T1000 (cell line): Measurements from ENCODE around the gene HSD17B2.
"Not testable (repeated sequence)": the region's sequence is repeated elsewhere in the genome, so short reads cannot be mapped to it uniquely, and the experiment has no call there.

Source experiments
- DNase-seq: peaks from one replicate; lab custom pipeline; 2025; ENCODE audit warnings: mixed read lengths; lab: John Stamatoyannopoulos, UW

The HSD17B2 gene

DNA sequence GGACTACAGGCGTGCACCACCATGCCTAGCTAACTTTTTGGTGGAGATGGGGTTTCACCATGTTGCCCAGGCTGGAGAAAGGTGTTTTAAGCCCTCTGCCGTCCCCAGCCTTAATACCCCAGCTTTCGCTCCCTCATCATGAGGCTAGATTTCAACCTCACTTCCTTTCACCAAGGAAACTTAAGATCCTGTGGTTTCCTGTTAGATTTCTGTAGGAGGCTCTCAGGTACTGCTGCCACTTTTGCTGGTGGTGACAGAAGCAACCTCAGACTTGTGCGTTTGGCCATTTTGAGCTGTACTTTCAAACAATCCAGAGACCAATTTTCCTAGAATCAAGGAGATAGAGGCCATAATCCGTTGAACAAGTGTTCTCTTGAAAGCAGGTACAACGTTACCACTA lies 98.7 kb downstream of the HSD17B2 start:
- DNase-seq: no peak

DNA sequence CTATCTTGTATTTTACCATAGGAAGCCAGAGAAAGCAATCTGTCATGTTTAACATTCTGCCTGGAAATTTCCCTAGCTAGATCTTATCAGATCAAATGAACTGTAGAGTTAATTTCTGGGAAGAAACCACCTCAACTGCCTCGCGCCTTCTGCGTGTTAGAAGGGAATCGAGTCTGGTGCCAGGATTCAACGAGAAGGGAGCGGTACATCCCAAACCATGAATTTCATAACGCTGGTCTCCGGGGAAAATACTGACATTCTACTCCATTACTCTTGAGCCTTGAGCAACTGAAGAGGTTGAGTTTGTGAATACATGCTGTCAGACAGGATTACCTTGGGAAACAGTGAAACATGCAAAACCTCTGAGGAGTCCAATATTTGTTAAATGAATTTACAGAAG lies 99.8 kb downstream of the HSD17B2 start:
- DNase-seq: no peak

- no peak for DNase-seq
Observed at GRCh38 chr16:82135844-82136243, 100.8 kb downstream of the HSD17B2 start.

DNA sequence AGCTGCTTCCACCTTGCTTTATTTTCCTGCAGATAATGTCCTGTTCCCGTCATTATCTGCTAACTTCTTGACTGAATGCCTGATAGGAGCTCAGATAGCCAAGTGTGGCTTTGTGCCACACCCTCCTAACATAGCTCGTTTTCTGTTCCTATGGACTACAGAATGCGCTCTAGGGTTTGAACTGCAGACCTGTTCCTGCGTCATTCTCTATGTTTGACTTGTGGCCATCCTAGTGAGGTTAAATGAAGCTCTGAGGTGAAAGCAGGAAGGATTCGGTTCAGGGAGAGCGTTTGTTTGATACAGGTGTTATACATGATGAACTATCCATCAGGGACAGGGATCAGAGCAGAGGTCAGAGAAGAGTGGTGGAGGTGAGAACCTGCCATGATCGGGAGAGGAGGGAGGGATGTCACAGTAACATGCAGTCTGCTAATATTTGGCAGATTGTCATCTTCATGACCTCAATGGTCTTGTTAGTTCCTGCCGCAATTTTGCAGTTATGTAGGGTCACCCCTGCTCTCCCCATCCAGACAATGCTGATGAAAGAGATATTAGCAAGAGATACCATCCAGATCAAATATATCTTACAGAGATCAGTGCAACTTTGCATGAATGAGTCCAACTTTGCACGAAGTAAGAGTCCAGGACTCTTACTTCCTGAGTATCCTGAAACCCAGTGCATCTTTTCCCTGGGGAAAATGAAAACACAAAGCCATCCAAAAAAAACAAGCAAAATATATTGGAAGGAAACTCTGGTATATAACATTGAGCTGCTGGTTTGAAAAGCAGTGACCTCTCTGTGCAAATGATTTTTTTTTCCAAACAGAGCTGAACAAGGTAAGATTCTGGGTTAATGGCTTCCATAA lies 102.1 kb downstream of the HSD17B2 start:
- DNase-seq: no peak

DNA sequence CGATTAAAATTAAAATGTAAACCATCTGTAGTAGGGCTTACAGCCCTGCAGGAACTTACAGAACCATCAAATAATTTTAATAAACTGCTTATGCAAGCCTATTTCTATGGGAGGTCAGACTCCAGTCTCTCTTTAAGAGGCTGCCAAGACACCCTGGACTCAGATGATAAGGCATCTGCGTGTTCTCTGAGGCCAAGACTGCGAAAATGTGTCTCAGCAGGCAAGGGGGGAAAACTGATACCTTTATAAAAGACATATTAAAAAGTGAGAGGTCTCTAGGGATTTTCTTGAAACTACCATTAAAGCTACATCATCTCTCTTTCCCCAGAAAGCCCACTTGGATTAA lies 102.7 kb downstream of the HSD17B2 start:
- no peak for DNase-seq

DNA sequence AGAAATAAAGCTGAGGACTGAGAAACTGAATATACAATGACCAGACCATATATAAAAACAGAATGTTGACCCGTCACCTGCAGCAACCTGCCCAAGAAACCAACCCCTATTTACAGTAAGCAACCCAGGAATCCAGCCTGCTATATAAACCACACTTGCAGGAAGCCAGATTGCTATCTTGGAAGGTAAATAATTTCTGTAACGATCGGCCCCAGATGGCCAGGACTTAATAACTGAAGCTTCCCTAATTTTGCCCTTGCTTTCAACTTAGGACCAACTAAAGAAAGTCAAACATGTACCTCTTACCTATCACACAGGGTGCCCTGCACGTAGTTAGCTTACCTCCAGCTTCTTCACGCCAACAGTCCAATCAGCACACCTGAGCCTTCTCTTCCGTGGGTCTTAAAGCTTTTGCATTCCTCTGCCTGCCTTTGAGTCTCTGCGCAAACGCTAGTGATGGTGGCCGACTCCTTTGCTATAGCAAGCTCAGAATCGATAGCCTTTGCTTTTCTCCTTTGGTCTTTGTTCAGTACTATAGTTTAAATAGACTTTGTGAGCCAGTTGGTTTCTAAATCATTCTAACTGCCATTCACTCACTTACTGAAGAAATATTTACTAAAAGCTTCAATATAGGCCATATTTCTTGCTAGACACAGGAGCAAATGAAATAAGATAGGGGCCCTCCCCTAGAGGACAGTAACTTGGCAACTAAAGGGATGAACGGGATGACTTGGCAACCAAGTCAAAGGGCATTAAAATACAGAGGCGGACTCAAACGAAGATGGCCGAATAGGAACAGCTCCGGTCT lies 103.6 kb downstream of the HSD17B2 start:
- no peak for DNase-seq

DNA sequence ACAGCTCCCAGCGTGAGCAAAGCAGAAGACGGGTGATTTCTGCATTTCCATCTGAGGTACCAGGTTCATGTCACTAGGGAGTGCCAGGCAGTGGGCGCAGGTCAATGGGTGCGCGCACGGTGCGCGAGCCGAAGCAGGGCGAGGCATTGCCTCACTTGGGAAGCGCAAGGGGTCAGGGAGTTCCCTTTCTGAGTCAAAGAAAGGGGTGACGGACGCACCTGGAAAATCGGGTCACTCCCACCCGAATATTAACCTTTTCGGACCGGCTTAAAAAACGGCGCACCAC lies 104.2 kb downstream of the HSD17B2 start:
- DNase-seq: not testable (repeated sequence)

GRCh38 chr16:82146556-82146955 lies 111.5 kb downstream of the HSD17B2 start:
- DNase-seq: no peak

- no peak for DNase-seq
Observed at GRCh38 chr16:82146957-82147356, 111.9 kb downstream of the HSD17B2 start.

DNA sequence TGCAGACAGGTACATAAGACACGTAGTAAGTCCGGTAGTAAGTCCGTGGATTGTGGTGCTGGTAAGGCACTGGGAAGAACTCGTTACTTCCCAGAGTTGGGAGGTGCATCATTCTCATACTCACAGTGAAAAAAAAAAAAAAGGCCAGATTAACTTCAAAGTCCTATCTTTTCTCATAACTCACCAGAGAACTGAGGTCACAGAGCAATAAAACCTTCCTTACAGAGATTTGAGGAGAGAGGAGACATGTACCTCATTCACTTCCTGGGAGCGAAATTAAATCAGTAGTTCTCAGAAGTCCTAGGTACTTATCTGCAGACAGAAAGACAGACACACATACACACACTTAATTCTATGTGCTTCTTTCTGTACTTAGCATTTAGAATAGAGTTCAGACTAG lies 112.5 kb downstream of the HSD17B2 start:
- DNase-seq: no peak
